Daoy (cell line): ENCODE results near the gene SASH1. TPM values are rescaled to one million over a fixed set of nuclear protein-coding genes. Genes with fewer than 3 reads are reported as not detected.

Experiments used
- DNase-seq: peaks from one replicate; pipeline ENCODE4 v3.0.0-alpha.2; 2015; ENCODE audit warnings: low read depth
- total RNA-seq: library from RNA; depleted of rRNA; stranded (reverse); fragments of >200 nt; shearing (Covaris generic); gene quantifications from 2 replicates; pipeline ENCODE4 v1.2.3, GENCODE V29; 2014

The SASH1 gene
- total RNA-seq, 1 experiment from 2014 or later, result 12.4 TPM

GRCh38 chr6:148521158-148521557 lies 178.5 kb downstream of the SASH1 start:
- no peak for DNase-seq

GRCh38 chr6:148521586-148521985 lies 178.9 kb downstream of the SASH1 start:
- DNase-seq, result no peak

- DNase-seq, result peak; percentile 83
These were observed 180.4 kb downstream of the SASH1 start for GRCh38 chr6:148523048-148523447.

GRCh38 chr6:148523551-148523950 lies 180.9 kb downstream of the SASH1 start:
- no peak for DNase-seq

GRCh38 chr6:148524471-148524882 lies 181.8 kb downstream of the SASH1 start:
- DNase-seq, result peak; percentile 86

GRCh38 chr6:148524976-148525375 lies 182.3 kb downstream of the SASH1 start:
- peak; percentile 81 for DNase-seq

GRCh38 chr6:148525453-148525852 lies 182.8 kb downstream of the SASH1 start:
- DNase-seq, result peak; percentile 81

GRCh38 chr6:148526145-148526544 lies 183.5 kb downstream of the SASH1 start:
- DNase-seq, result no peak

- DNase-seq, result no peak
These were observed 185.7 kb downstream of the SASH1 start for GRCh38 chr6:148528292-148528691.

GRCh38 chr6:148529010-148529409 lies 186.4 kb downstream of the SASH1 start:
- DNase-seq, result no peak

GRCh38 chr6:148530394-148530953 lies 187.8 kb downstream of the SASH1 start:
- DNase-seq, result peak; percentile 85

GRCh38 chr6:148530976-148531375 lies 188.3 kb downstream of the SASH1 start:
- no peak for DNase-seq

GRCh38 chr6:148532698-148533097 lies 190.1 kb downstream of the SASH1 start:
- DNase-seq, result no peak

GRCh38 chr6:148533309-148534107 lies 190.9 kb downstream of the SASH1 start:
- no peak for DNase-seq

- no peak for DNase-seq
These were observed 192.2 kb downstream of the SASH1 start for GRCh38 chr6:148534871-148535270.

- DNase-seq, result no peak
These were observed 192.7 kb downstream of the SASH1 start for GRCh38 chr6:148535381-148535780.

- DNase-seq, result peak; percentile 88
These were observed 193.3 kb downstream of the SASH1 start for GRCh38 chr6:148535976-148536375.

- DNase-seq, result peak; percentile 76
These were observed 195.9 kb downstream of the SASH1 start for GRCh38 chr6:148538261-148539190.

GRCh38 chr6:148543540-148543939 lies 200.9 kb downstream of the SASH1 start:
- no peak for DNase-seq

- no peak for DNase-seq
These were observed 201.8 kb downstream of the SASH1 start for GRCh38 chr6:148544421-148544820.

GRCh38 chr6:148545901-148546300 lies 203.3 kb downstream of the SASH1 start:
- DNase-seq, result no peak

- no peak for DNase-seq
These were observed 204.5 kb downstream of the SASH1 start for GRCh38 chr6:148547110-148547509.
